NB4 (cell line): ENCODE measurements around the gene SLC30A1.

Experiments used
- CTCF ChIP-seq: IDR thresholded peaks from one replicate; pipeline ENCODE4 v1.5.1; 2012; ENCODE audit warnings: low read depth, low read length
- MYC ChIP-seq: IDR thresholded peaks from 2 replicates; pipeline ENCODE4 v1.6.1; 2011; ENCODE audit warnings: low read depth, low read length
- POLR2A ChIP-seq: IDR thresholded peaks from 2 replicates; pipeline ENCODE4 v1.6.1; 2011; ENCODE audit warnings: mild to moderate bottlenecking; ENCODE audit not compliant: insufficient read length; ENCODE audit errors: extremely low read depth

- TF ChIP-seq CTCF, result no peak
- TF ChIP-seq POLR2A, result no peak
- no peak for TF ChIP-seq MYC
Observed at GRCh38 chr1:211601159-211601558, 22.2 kb upstream of the SLC30A1 start.
